Measurements from ENCODE around the gene TRAPPC8.

Gene TRAPPC8

GRCh38 chr18:31791817-31792579 is 150.9 kb downstream of the TRAPPC8 start:
- DNase-seq (ENCODE audit: low spot score): peak; percentile 11

GRCh38 chr18:31789409-31789808 is 153.5 kb downstream of the TRAPPC8 start:
- DNase-seq (ENCODE audit: low spot score): no peak

- no peak for DNase-seq (ENCODE audit: low spot score)
Measured at GRCh38 chr18:31783059-31783458, 159.9 kb downstream of the TRAPPC8 start.
